ENCODE results near the gene RNF208.
"Not testable (repeated sequence)": the region's sequence is repeated elsewhere in the genome, so short reads cannot be mapped to it uniquely, and the experiment has no call there.

RNF208 gene

GRCh38 chr9:137253717-137254623 is 31.9 kb upstream of the RNF208 start:
- DNase-seq = no peak

- no peak for DNase-seq
Observed at GRCh38 chr9:137252555-137253506, 30.8 kb upstream of the RNF208 start.

- DNase-seq = no peak
Observed at GRCh38 chr9:137251490-137252268, 29.6 kb upstream of the RNF208 start.

DNA sequence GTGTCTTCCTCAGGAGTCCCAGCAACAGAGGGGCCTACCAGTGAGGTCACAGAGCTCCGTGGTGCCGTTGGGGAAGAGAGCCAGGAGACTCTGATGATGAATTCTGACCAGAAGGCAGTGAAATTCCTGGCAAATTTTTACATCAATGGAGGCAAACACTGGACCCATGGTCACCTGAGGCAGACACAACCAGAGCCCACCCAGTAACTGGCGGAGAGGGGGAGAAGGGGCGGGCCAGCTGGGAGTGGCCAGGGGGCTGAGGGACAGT is 29.1 kb upstream of the RNF208 start, which contains the start of gene STPG3:
TSS of gene STPG3 (plus strand) at position 93 of the 268 bp plus-strand sequence. CDS start at position 94, 1 bp downstream.
- no peak for DNase-seq

DNA sequence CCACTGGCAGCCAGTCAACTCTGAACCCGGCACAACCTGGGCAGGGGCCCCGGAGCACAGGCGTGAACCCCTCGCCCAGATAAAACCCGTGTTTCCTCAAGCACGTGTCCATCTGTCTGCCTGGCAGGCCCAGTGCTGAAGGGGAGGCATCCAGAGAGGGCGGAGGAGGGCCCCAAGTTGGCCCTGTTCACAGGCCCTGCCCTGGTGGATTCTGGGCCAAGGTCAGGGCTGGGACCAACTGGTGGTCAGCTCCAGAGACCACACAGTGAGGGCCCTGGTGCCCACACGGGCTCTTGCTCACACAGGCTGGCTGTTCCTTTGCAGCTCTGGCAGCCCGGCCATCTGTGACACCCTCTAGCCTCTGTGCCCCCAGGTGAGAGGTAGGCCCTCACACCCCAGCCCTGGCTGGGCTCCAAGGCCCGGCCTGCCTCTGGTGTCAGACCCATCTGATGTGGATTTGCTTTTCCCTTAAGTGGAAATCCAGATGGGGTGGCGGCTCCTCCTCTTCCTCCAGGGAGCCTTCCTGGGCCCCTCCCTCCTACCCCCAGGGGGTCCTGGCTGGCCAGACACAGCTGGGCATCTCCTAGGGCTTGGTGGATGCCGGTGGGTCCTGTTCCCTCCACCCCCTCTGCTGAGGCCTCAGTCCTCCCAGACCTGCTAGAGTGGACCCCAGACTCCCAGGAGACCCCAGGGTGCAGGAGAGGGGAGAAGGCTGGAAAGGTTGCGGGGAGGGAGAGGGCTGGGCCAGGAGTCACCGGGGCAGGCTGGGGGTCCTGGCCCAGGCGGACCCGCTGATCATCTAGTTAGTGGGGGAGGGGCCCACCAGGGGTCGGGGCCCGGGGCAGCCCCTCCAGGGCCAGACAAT is 28.5 kb upstream of the RNF208 start:
- no peak for DNase-seq

DNA sequence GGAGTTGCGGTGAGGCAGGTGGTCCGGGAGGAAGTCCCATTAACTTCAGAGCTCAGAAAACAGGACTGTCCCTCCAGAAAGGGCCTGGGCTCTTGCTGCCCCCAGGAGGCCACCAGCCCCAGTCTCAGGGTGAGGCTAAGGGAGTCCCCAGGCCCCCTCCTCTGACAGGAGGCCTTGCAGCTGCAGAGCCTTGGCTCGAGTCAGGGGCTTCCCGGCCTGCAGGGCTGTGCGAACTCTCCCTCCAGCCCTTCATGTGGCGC is 25.8 kb upstream of the RNF208 start:
- DNase-seq = no peak

GRCh38 chr9:137247135-137247915 is 25.3 kb upstream of the RNF208 start:
- no peak for DNase-seq

DNA sequence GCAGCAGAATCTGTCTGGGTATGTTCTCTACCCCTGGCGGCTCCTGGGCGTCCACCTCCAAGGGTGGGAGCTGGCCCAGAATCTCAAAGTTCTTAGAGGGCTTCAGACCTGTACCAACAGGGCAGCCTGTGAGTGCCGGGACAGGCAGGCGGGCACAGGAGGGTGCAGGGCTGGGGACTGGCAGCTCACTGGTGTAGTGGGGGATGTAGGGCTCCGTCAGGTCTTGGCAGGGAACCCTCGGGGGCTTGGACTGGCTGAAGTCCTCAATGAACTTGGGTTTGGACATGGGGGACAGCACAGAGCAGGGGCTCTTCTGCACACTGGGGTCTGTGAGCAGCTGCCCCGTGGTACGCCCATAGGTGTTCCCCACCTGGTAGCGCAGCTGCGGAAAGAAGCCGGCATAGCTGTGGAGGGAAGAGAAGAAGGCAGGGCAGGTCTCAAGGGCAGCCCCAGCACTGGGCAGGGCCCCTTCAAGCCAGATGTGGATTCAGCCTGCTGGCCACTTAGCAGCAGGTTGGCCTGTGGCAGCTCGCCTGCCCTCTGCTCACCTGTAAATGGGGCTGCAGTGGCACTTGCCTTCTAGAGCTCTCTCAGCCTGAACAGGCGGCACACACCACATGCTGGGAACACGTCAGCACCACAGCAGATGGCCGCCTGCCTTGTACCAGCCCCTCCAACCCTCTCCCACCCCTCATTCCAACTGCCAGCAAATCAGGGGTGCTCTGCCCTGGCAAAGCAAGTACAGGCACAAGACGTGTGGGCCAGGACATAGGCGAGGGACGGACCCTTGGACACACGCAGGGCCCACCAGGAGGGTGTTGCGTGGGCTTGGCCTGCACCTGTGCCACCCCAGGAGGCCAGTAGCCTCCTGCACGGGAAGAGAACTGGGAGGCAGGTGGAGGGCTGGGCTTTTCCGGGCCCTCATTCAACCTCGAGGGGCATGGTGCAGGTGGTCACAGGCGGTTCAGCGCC is 23.7 kb upstream of the RNF208 start:
- DNase-seq = no peak

GRCh38 chr9:137244486-137245449 is 22.7 kb upstream of the RNF208 start:
- DNase-seq = no peak

- DNase-seq = no peak
Observed at GRCh38 chr9:137243626-137244485, 21.8 kb upstream of the RNF208 start.

DNA sequence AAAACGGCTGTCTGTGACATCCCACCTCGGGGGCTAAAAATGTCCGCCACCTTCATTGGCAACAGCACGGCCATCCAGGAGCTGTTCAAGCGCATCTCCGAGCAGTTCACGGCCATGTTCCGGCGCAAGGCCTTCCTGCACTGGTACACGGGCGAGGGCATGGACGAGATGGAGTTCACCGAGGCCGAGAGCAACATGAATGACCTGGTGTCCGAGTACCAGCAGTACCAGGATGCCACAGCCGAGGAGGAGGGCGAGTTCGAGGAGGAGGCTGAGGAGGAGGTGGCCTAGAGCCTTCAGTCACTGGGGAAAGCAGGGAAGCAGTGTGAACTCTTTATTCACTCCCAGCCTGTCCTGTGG is 21.2 kb upstream of the RNF208 start:
- DNase-seq = not testable (repeated sequence)

DNA sequence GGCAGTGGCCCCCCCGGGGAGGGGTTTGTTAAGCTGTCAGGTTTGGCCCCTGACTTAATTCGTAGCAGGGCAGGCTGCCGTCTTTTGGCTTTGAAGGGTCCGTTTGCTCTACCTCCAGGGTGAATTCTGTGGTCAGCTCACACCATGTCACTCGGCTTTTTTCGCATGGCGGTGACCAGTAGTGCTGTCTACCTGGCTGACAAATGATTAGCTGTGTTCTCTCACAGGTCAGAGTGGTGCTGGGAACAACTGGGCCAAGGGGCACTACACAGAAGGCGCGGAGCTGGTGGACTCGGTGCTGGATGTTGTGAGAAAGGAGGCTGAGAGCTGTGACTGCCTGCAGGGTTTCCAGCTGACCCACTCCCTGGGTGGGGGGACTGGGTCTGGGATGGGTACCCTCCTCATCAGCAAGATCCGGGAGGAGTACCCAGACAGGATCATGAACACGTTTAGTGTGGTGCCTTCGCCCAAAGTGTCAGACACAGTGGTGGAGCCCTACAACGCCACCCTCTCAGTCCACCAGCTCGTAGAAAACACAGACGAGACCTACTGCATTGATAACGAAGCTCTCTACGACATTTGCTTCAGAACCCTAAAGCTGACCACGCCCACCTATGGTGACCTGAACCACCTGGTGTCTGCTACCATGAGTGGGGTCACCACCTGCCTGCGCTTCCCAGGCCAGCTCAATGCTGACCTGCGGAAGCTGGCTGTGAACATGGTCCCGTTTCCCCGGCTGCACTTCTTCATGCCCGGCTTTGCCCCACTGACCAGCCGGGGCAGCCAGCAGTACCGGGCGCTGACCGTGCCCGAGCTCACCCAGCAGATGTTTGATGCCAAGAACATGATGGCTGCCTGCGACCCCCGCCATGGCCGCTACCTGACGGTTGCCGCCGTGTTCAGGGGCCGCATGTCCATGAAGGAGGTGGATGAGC is 20.5 kb upstream of the RNF208 start:
- no peak for DNase-seq

GRCh38 chr9:137241490-137242268 is 19.6 kb upstream of the RNF208 start:
- peak in 14 of 56 donors; percentile 16 to 79 (median 38) for DNase-seq

- peak; percentile 88 to 100 (median 99) for DNase-seq
Observed at GRCh38 chr9:137240841-137241489, 18.9 kb upstream of the RNF208 start, which contains the start of gene TUBB4B. Gene TUBB4B, plus strand, starts transcription at chr9:137241287. Its CDS starts 74 bp downstream, at chr9:137241361.
